NCI-H82 (cell line): ENCODE measurements around the gene EFCAB3.
"Not testable (repeated sequence)": the region's sequence is repeated elsewhere in the genome, so short reads cannot be mapped to it uniquely, and the experiment has no call there.

ENCODE experiments used
- DNase-seq: peaks from one replicate; lab custom pipeline; 2025; lab: John Stamatoyannopoulos, UW

EFCAB3 gene

DNA sequence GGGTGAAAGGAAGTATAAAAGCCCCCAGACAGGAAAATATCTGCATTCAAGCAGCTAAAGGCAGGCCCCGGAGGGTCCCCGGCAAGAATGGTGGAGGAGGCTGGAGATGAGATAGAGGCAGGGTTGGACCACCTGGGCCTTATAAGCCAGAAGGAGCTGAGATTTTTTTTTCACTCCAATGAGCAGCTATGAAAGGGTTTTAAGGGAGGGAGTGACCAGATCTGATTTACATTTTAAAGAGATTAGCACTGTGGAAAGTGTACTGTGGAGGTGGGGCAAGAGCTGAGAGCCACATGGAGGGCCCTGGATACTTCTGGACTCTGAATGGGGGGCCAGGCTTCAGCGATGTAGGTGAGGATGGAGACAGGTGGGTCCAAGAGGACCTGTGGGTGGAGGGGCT is 84.1 kb downstream of the EFCAB3 start:
- peak; percentile 91 for DNase-seq

DNA sequence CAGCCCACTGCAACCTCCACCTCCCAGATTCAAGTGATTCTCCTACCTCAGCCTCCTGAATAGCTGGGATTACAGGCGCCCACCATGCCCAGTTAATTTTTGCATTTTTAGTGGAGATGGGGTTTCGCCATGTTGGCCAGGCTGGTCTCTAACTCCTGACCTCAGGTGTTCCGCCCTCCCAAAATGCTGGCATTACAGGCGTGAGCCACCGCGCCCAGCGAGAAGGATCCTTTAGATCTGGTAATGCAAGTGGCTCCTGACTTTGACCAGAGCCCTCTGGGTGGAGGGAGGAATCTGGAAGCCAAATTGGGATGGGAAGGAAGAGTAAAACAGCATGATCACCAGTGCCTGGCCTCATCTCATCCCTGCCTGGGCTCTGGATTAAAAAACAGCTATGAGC is 84.9 kb downstream of the EFCAB3 start:
- DNase-seq = not testable (repeated sequence)
